Ovary (tissue), 3 donors: ENCODE measurements around the gene IDI1.

Experiments
- EP300 ChIP-seq: sonication (generic); formaldehyde crosslinking; IDR thresholded peaks from one replicate; pipeline ENCODE4 v1.6.1; 2017; ENCODE audit warnings: antibody characterized with exemption
- POLR2A ChIP-seq: fragments of 450-650 bp; IDR thresholded peaks from one replicate; pipeline ENCODE4 v1.6.1; 2017; ENCODE audit warnings: antibody characterized with exemption, mild to moderate bottlenecking, moderate library complexity
- TF ChIP-seq, protein P1 (sequence below), 3 donors: fragments of 450-650 bp in 2 of 3; fragments of 200-600 bp in 1 of 3; IDR thresholded peaks; one replicate each; pipeline versions ENCODE4 v1.5.1 to v1.8.0; 2016 to 2022; ENCODE audit warnings: antibody characterized with exemption in 3 of 3, mild to moderate bottlenecking in 1 of 3
- donor health status: DM: no; HTN: no; CAD: no.

DNA sequence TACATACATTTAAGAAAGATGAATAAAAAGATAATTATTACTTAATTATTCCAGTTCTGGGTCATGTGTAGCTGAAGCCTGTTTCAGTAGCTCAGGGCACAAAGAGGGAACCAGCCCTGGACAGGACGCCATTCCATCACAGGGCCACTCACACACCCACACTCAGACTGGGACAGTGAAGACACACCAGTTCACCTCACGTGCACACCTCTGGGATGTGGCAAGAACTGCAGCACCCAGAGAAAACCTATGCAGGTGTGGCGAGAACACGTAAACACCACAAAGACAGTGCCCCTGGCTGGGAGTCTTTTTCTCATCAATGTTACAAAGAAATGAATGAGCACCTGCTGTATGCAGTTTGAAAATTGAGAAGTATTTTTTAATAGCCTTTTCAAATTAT is 1.6 kb upstream of the IDI1 start:
- TF ChIP-seq EP300 (no peak), POLR2A (no peak)
- TF ChIP-seq, protein P1, sequence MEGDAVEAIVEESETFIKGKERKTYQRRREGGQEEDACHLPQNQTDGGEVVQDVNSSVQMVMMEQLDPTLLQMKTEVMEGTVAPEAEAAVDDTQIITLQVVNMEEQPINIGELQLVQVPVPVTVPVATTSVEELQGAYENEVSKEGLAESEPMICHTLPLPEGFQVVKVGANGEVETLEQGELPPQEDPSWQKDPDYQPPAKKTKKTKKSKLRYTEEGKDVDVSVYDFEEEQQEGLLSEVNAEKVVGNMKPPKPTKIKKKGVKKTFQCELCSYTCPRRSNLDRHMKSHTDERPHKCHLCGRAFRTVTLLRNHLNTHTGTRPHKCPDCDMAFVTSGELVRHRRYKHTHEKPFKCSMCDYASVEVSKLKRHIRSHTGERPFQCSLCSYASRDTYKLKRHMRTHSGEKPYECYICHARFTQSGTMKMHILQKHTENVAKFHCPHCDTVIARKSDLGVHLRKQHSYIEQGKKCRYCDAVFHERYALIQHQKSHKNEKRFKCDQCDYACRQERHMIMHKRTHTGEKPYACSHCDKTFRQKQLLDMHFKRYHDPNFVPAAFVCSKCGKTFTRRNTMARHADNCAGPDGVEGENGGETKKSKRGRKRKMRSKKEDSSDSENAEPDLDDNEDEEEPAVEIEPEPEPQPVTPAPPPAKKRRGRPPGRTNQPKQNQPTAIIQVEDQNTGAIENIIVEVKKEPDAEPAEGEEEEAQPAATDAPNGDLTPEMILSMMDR (IDR thresholded peaks at IDR 0.05), result no peak
